ENCODE measurements around the gene P4HTM.
"Not testable (repeated sequence)": the region's sequence is repeated elsewhere in the genome, so short reads cannot be mapped to it uniquely, and the experiment has no call there.

The P4HTM gene

GRCh38 chr3:48985831-48986376, 4.1 kb upstream of the P4HTM start:
- DNase-seq = no peak

DNA sequence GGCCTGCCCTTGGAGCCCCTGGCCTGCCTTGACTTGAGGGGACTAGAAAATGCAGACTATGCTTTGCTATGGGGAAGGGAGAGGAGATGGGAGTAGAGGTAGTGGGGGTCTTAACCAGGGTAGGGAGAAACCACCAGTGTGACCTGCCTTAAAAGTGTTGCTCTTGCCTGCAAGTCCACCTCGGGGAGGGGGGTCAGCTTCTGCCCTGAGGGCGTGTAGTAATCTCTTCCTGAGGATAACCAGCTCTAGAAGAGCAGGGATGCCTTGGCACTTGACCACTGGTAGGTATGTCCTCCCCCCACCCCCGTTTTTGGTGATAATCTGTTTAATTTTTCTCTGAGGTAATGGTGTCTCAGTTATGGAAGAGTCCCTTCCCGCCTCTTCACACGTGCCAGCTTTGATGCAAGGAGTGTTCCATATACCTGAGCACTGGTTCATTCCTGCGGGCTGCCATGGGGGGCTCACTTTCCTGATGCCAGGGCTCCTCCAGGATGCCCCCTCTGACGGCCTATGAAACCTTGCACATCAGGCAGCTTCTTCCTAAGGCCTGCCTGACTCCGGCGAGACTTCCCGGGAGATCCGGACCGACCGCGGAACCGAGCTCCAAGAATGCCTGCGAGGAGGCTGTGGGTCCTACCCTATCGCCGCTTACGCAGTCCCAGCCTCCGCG, 780 bp upstream of the P4HTM start:
- no peak for DNase-seq

DNA sequence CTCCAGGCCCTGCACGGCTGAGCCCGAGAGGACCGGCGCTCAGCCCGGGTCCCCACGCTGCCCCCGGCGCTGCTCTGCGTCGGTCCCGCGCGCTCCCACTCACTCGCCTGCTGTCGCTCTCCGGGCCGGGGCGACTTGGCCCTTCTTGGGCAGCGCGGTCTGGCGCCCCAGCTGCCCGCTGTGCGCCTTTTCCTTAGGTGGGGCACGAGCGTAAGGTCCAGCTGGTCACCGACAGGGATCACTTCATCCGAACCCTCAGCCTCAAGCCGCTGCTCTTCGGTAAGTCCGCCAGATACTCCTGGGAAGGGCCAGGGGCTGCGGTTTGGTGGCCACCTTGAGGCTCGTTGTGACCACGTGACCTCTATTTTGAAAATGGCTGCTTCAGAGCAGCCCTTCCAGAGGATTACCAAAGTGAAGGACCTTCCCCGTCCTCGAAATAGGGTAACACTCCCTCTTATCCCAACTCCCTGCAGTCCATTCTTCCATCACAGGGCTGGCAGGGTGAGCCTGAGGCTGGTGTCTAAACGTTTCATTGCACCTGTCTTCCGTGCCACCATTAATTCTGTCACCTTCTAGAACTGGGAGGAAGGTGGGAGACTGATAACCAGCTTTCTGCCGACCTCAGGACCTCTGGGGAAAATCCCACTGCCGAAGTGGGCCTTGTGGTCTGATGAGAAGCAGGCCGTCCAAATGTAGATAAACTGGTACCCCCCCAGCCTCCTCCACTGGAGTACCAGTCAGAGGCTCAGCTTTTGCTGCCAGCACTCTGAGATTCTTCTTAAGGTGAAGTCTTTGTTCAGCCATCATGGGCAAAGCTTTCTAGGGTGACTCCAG, 812 bp downstream of the P4HTM start:
- no peak for DNase-seq

DNA sequence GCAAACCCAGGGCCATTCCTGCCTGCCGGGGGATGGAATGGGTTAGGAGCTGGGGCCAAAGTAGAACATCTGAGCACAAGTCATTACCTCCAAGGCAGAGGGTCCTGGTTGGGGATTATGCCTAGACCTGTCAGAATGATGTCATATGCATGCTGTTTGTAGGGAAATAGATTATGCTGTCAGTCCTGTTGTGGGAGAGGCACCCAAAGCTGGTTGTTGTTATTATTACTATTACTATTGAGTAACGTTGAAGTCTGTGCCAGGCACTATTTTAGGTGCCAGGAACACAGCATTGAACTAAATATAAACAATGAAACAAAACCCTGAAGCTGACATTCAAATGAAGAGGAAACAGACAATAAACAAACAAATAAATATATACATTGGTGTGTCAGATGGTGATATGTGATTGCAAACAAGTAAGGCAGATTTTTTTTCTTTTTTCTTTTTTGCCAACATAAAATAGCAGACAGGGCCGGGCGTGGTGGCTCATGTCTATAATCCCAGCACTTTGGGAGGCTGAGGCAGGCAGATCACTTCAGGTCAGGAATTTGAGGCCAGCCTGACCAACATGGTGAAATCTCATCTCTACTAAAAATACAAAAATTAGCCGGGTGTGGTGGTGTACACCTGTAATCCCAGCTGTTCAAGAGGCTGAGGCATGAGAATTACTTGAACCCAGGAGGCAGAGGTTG, 2.0 kb downstream of the P4HTM start:
- no peak for DNase-seq

GRCh38 chr3:48993834-48994233, 3.8 kb downstream of the P4HTM start:
- DNase-seq = no peak

GRCh38 chr3:48996640-48997039, 6.6 kb downstream of the P4HTM start:
- DNase-seq = no peak

DNA sequence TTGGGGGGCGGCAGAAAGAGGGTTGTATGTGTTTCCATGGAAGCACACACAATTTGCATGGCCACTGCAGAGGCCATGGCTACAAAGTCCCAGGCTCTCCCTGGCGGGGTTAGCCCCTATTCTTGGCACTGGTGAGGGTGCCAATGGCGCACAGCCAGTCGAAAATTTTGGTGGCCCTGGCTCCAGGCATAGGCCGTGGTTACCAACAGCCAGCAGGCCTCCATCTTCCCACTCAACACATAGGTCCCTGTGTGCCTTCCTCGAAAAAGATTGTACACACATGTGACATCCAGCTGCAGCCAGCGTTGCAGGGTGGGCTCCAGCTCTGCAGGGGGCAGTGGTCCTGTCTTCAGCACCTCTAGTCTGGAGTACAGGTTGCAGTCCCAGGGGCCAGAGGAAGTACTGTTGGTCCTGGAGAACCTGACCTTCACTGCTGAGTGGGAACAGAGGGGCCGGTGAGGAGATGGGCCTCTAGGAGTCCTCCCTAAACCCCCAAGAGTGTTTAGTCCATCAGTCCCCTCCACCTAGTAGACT, 7.1 kb downstream of the P4HTM start:
- no peak for DNase-seq

- DNase-seq = no peak
These were observed 7.9 kb downstream of the P4HTM start for GRCh38 chr3:48997714-48998637.

DNA sequence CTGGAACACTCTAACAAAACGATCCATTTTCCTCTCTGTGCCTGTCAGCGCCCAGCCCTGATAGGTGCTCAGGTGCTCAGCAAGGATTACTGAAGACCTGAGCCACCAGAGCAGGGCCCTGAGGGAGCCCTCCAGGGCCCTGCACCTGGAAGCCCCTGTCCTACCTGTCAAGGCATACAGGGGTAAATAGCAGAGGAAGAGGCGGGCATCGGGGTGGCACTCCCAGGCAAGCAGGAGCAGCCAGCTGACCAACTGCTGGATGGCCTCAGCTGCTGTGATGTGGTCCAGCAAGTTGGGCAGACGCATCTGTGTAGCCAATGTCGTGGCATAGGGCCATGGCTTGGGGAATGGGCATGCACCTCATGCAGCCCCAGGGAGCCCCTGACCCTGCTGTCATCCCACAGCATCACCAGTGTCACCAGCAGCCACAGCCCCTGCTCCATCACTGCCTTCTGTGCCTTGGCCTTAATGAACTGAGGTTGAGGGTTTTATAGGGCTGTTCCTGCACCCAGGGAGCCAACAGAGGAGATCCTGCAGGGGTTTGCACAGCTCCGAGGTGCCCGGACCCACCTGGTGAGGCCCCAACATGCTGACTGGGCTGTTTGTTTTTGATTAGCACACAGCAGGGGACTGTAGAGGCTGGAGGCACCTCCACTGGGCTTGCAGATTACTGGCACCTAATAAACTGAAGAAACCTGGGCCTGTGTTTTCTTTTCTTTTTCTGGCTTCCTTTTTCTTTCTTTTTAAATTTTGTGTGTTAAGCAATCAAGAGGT, 9.2 kb downstream of the P4HTM start:
- DNase-seq = no peak

- DNase-seq = no peak
These were observed 11.1 kb downstream of the P4HTM start for GRCh38 chr3:49001155-49001554.

- no peak for DNase-seq
These were observed 14.6 kb downstream of the P4HTM start for GRCh38 chr3:49004352-49005302.

DNA sequence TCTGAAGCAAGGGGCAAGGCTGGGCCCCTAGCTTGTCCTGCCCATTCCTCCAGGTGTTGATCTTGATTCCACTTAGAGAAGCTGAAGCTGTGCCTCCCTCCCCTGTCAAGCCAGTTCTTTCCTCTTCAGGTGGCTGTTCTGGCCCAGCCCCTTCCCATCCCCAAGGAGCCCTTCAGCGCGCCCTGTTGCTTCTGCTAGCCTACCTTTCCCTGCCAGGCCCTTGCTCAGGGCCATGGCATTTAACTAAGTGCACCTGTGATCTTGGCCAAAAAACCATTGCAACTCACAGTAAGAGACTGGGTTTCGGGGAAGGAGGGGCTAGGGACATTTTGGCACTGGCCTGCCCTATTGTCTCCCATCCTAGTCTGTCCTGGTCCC, 15.3 kb downstream of the P4HTM start:
- no peak for DNase-seq

DNA sequence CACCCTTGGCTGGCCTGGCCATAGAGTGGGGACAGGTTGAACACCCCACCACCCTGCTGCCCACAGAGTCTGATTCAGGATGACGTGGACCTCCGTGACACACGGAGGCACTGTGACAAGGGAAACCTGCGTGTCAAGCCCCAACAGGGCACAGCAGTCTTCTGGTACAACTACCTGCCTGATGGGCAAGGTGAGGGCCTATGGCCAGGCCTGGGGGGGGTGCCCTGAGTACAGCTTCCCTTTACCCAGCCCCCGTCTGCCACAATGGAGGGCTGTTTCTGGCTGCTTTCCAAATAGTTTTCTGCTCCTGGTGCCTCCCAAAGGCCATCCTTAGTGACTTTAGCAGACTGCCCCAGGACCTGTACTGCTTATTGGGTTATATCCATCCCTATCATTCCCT, 16.0 kb downstream of the P4HTM start:
- DNase-seq = no peak

- DNase-seq = peak; percentile 62
These were observed 16.5 kb downstream of the P4HTM start for GRCh38 chr3:49006408-49007067.

GRCh38 chr3:49007068-49007770, 17.2 kb downstream of the P4HTM start, which contains the start of gene WDR6:
WDR6 (plus strand) TSS chr3:49007391; CDS start chr3:49007432, 41 bp downstream.
- DNase-seq = peak; percentile 97

- DNase-seq = peak; percentile 93
These were observed 17.9 kb downstream of the P4HTM start for GRCh38 chr3:49007771-49008528.

GRCh38 chr3:49008627-49009026, 18.6 kb downstream of the P4HTM start:
- DNase-seq = not testable (repeated sequence)

DNA sequence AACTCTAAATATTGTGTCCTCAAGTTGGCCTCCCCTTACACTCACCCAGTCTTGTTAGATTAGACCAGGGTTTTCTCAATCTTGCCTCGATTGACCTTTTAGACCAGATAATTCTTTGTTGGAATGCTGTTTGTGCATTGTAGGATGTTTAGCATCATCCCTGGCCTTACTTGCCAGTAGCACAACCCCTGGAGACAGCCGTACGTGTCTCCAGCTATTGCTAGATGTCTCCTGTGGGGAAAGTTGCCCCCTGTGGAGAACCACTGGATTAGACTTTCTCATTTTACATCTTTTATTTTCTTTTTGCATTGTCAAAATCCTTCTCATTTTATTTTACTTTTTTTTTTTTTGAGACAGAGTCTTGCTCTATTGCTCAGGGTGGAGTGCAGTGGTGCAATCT, 19.4 kb downstream of the P4HTM start:
- no peak for DNase-seq

Data from right hindlimb (tissue), 1 donor.